H1 (cell line): ENCODE measurements around the gene NARS2. TPM values are rescaled to one million over a fixed set of nuclear protein-coding genes. Genes with fewer than 3 reads are reported as not detected.

Source experiments
- CTCF ChIA-PET: fragments of 300-600 bp; sonication (Branson Sonifier 250); formaldehyde crosslinking; loops from one replicate; lab custom pipeline; 2021; ENCODE audit not compliant: partially characterized antibody; lab: Charles Lee
- POLR2A ChIA-PET: fragments of 300-600 bp; sonication (Branson Sonifier 250); formaldehyde crosslinking; loops from one replicate; lab custom pipeline; 2021; ENCODE audit warnings: inconsistent platforms; ENCODE audit not compliant: partially characterized antibody; lab: Charles Lee
- DNase-seq, 2 experiments: peaks; one replicate each; pipeline versions ENCODE4 v3.0.0 to v3.0.0-alpha.2; 2010 to 2022; ENCODE audit warnings: low spot score in 2 of 2, low read depth in 1 of 2, mixed read lengths in 1 of 2
- FAIRE-seq: peaks from 2 replicates; lab custom pipeline; 2011; peaks lifted over from hg19 to GRCh38; lab: Jason Lieb, UNC
- H2AFZ ChIP-seq: 2 replicates; pipeline ENCODE4 v1.8.1; 2012; ENCODE audit warnings: low read length, inconsistent platforms
- H2AK5ac ChIP-seq: 2 replicates; pipeline ENCODE4 v1.6.1; 2013; ENCODE audit warnings: low read depth, low read length
- H2BK120ac ChIP-seq: replicated peaks from 2 replicates; pipeline ENCODE3; 2013; ENCODE audit warnings: low read depth, low read length, inconsistent platforms
- H2BK12ac ChIP-seq: 2 replicates; pipeline ENCODE4 v1.6.1; 2013; ENCODE audit warnings: low read depth, low read length
- H2BK15ac ChIP-seq: 2 replicates; pipeline ENCODE4 v1.6.1; 2013; ENCODE audit warnings: low read length
- H2BK20ac ChIP-seq: 2 replicates; pipeline ENCODE4 v1.6.1; 2013; ENCODE audit warnings: low read length
- H2BK5ac ChIP-seq: 2 replicates; pipeline ENCODE4 v1.6.1; 2013; ENCODE audit warnings: low read depth, low read length
- H3K14ac ChIP-seq: 2 replicates; pipeline ENCODE4 v1.6.1; 2013; ENCODE audit warnings: inconsistent platforms; ENCODE audit not compliant: insufficient read length
- H3K18ac ChIP-seq: 2 replicates; pipeline ENCODE4 v1.6.1; 2013; ENCODE audit warnings: low read length; ENCODE audit errors: extremely low read depth
- H3K23ac ChIP-seq: 2 replicates; pipeline ENCODE4 v1.6.1; 2013; ENCODE audit warnings: inconsistent platforms; ENCODE audit not compliant: insufficient read length
- H3K23me2 ChIP-seq: 2 replicates; pipeline ENCODE4 v1.6.1; 2013; ENCODE audit warnings: low read depth, low read length
- H3K27ac ChIP-seq: 2 replicates; pipeline ENCODE4 v1.6.1; 2011; ENCODE audit warnings: low read depth, low read length, inconsistent platforms
- H3K27me3 ChIP-seq, 4 experiments: replicated peaks in 1 of 4; 1 replicate in 1 of 4; 2 replicates in 3 of 4; pipeline versions ENCODE4 v1.6.1 to v1.8.1; 2011 to 2013; ENCODE audit warnings: low read length in 3 of 4, mild to moderate bottlenecking in 3 of 4, inconsistent platforms in 2 of 4, mixed read lengths in 2 of 4, moderate library complexity in 1 of 4; ENCODE audit not compliant: control insufficient read depth in 3 of 4, insufficient read depth in 3 of 4; ENCODE audit errors: extremely low read depth in 1 of 4
- H3K36me3 ChIP-seq, 4 experiments: 2 replicates each; pipeline versions ENCODE4 v1.6.1 to v1.8.1; 2011 to 2013; ENCODE audit warnings: mild to moderate bottlenecking in 4 of 4, low read length in 3 of 4, moderate library complexity in 2 of 4, control low read depth in 1 of 4, inconsistent platforms in 1 of 4; ENCODE audit not compliant: insufficient read depth in 4 of 4, control insufficient read depth in 2 of 4
- H3K4ac ChIP-seq: replicated peaks from 2 replicates; pipeline ENCODE3; 2013; ENCODE audit warnings: low read length, low read depth, mixed read lengths, inconsistent platforms; ENCODE audit not compliant: insufficient read length
- H3K4me1 ChIP-seq, 4 experiments: replicated peaks in 1 of 4; 1 replicate in 1 of 4; 2 replicates in 3 of 4; pipeline versions ENCODE4 v1.6.1 to v1.8.1; 2011 to 2013; ENCODE audit warnings: low read length in 3 of 4, inconsistent platforms in 2 of 4, mixed read lengths in 1 of 4; ENCODE audit not compliant: insufficient read depth in 4 of 4, control insufficient read depth in 3 of 4
- H3K4me2 ChIP-seq, 2 experiments: 2 replicates each; pipeline versions ENCODE4 v1.6.1 to v1.8.1; 2011 to 2013; ENCODE audit warnings: low read depth in 2 of 2, low read length in 2 of 2, control low read depth in 1 of 2, inconsistent platforms in 1 of 2, mild to moderate bottlenecking in 1 of 2; ENCODE audit not compliant: insufficient read depth in 1 of 2
- H3K4me3 ChIP-seq, 4 experiments: fragments of 200-600, 300-600 bp in 1 of 4; sonication (generic), shearing (Covaris generic), sonication (Bioruptor Twin) in 1 of 4; 2 replicates each; pipeline versions ENCODE4 v1.5.1 to v1.8.1; 2011 to 2016; ENCODE audit warnings: low read length in 4 of 4, low read depth in 3 of 4, control low read depth in 2 of 4, inconsistent platforms in 2 of 4, mild to moderate bottlenecking in 2 of 4, mixed read lengths in 1 of 4, moderate library complexity in 1 of 4; ENCODE audit not compliant: insufficient read depth in 2 of 4; ENCODE audit errors: extremely low read depth in 1 of 4
- H3K56ac ChIP-seq: replicated peaks from 2 replicates; pipeline ENCODE3; 2013; ENCODE audit warnings: low read depth, mild to moderate bottlenecking, mixed read lengths, low read length, inconsistent platforms; ENCODE audit not compliant: insufficient read length
- H3K79me1 ChIP-seq: 2 replicates; pipeline ENCODE4 v1.6.1; 2013; ENCODE audit warnings: low read depth, low read length, control low read depth
- H3K79me2 ChIP-seq, 2 experiments: 2 replicates each; pipeline versions ENCODE4 v1.6.1 to v1.8.1; 2012 to 2013; ENCODE audit warnings: low read length in 2 of 2, mild to moderate bottlenecking in 2 of 2, inconsistent platforms in 1 of 2; ENCODE audit not compliant: insufficient read depth in 2 of 2, control insufficient read depth in 1 of 2
- H3K9ac ChIP-seq, 4 experiments: replicated peaks in 1 of 4; 1 replicate in 1 of 4; 2 replicates in 3 of 4; pipeline versions ENCODE4 v1.6.1 to v1.8.1; 2011 to 2013; ENCODE audit warnings: low read depth in 3 of 4, low read length in 3 of 4, control low read depth in 2 of 4, mild to moderate bottlenecking in 2 of 4, moderate library complexity in 2 of 4, inconsistent platforms in 1 of 4; ENCODE audit errors: extremely low read depth in 1 of 4
- H3K9me3 ChIP-seq, 2 experiments: 2 replicates each; pipeline versions ENCODE4 v1.6.1 to v1.8.1; 2012 to 2013; ENCODE audit warnings: mild to moderate bottlenecking in 2 of 2, moderate library complexity in 2 of 2, control low read depth in 1 of 2, inconsistent platforms in 1 of 2, low read depth in 1 of 2, low read length in 1 of 2, mixed read lengths in 1 of 2; ENCODE audit not compliant: insufficient read depth in 2 of 2
- H4K20me1 ChIP-seq, 2 experiments: replicated peaks in 1 of 2; 2 replicates each; pipeline versions ENCODE3 to v1.8.1; 2011 to 2013; ENCODE audit warnings: inconsistent platforms in 2 of 2, low read length in 2 of 2, mild to moderate bottlenecking in 1 of 2; ENCODE audit not compliant: insufficient read depth in 2 of 2, control insufficient read depth in 1 of 2
- H4K5ac ChIP-seq: 2 replicates; pipeline ENCODE4 v1.6.1; 2013; ENCODE audit warnings: low read length, low read depth, mixed read lengths, inconsistent platforms; ENCODE audit not compliant: insufficient read length
- H4K8ac ChIP-seq: 2 replicates; pipeline ENCODE4 v1.8.0; 2013; ENCODE audit warnings: mild to moderate bottlenecking, moderate library complexity, low read length, inconsistent platforms; ENCODE audit not compliant: insufficient read depth; ENCODE audit errors: extremely low read depth
- H4K91ac ChIP-seq: replicated peaks from 2 replicates; pipeline ENCODE3; 2013; ENCODE audit warnings: low read length, mixed read lengths, inconsistent platforms; ENCODE audit not compliant: insufficient read length
- BACH1 ChIP-seq: IDR thresholded peaks from 2 replicates; pipeline ENCODE4 v1.6.1; 2012; ENCODE audit warnings: low read length, improper control_type of control experiment
- CHD1 ChIP-seq: IDR thresholded peaks from 2 replicates; pipeline ENCODE4 v1.6.1; 2012; ENCODE audit warnings: low read depth, low read length, improper control_type of control experiment
- EZH2 ChIP-seq: fragments of 200-600 bp; sonication (generic); IDR thresholded peaks from 2 replicates; pipeline ENCODE4 v1.7.1; 2012; ENCODE audit warnings: low read depth, mild to moderate bottlenecking, moderate library complexity, low read length, inconsistent platforms; ENCODE audit not compliant: severe bottlenecking
- GABPA ChIP-seq: IDR thresholded peaks from 2 replicates; pipeline ENCODE4 v1.6.1; 2011; ENCODE audit warnings: mild to moderate bottlenecking, low read length, moderate library complexity, borderline replicate concordance; ENCODE audit not compliant: insufficient read depth
- KDM5A ChIP-seq: fragments of 200-600 bp; IDR thresholded peaks from 2 replicates; pipeline ENCODE4 v1.7.1; 2012; ENCODE audit warnings: mild to moderate bottlenecking, low read length, inconsistent platforms, mixed read lengths
- MAX ChIP-seq: IDR thresholded peaks from 2 replicates; pipeline ENCODE4 v1.6.1; 2012; ENCODE audit warnings: inconsistent platforms
- NANOG ChIP-seq: IDR thresholded peaks from 2 replicates; pipeline ENCODE4 v1.6.1; 2011; ENCODE audit warnings: low read length, low read depth, mild to moderate bottlenecking, inconsistent platforms; ENCODE audit not compliant: insufficient read depth, poor library complexity, severe bottlenecking
- RBBP5 ChIP-seq: IDR thresholded peaks from 2 replicates; pipeline ENCODE4 v1.7.1; 2012; ENCODE audit warnings: low read depth, mild to moderate bottlenecking, inconsistent platforms, low read length, moderate library complexity, borderline replicate concordance
- RXRA ChIP-seq: IDR thresholded peaks from 2 replicates; pipeline ENCODE4 v1.6.1; 2011; ENCODE audit warnings: low read depth, mild to moderate bottlenecking, low read length, moderate library complexity; ENCODE audit not compliant: insufficient read depth
- SIX5 ChIP-seq: IDR thresholded peaks from 2 replicates; pipeline ENCODE4 v1.6.1; 2011; ENCODE audit warnings: mild to moderate bottlenecking, low read depth, low read length
- SP2 ChIP-seq: IDR thresholded peaks from 2 replicates; pipeline ENCODE4 v1.6.1; 2012; ENCODE audit warnings: mild to moderate bottlenecking, low read length, inconsistent platforms
- SRF ChIP-seq: IDR thresholded peaks from 2 replicates; pipeline ENCODE4 v1.6.1; 2011; ENCODE audit warnings: mild to moderate bottlenecking, low read depth, low read length, moderate library complexity
- TEAD4 ChIP-seq: IDR thresholded peaks from 2 replicates; pipeline ENCODE4 v1.6.1; 2012; ENCODE audit warnings: low read depth, low read length, inconsistent platforms, mixed read lengths
- WGBS, 2 experiments: shearing (Covaris generic) in 1 of 2; methylation state at CpG; one replicate each; pipeline versions ENCODE4 v1.1.6 to v1.1.7; 2013 to 2015; ENCODE audit warnings: low lambda C conversion rate in 2 of 2, mixed read lengths in 2 of 2, inconsistent platforms in 1 of 2, low coverage in 1 of 2, missing lambda C conversion rate in 1 of 2; ENCODE audit not compliant: insufficient replicate concordance in 2 of 2, insufficient coverage in 1 of 2, insufficient read length in 1 of 2; ENCODE audit errors: extremely low coverage in 1 of 2, missing lambda C conversion rate in 1 of 2; 5-methylcytosine and 5-hydroxymethylcytosine counted together
- polyA plus RNA-seq, 7 experiments: library from polyadenylated mRNA; depleted of rRNA in 3 of 7; stranded (reverse) in 5 of 7; unstranded in 2 of 7; fragments of >200 nt in 5 of 7; fragments of 200-250 nt in 2 of 7; gene quantifications; 1 replicate in 5 of 7; 2 replicates in 1 of 7; 4 replicates in 1 of 7; pipeline versions ENCODE4 v1.2.1 to v1.2.3, GENCODE V29; 2011 to 2013; ENCODE audit warnings: missing spikeins in 2 of 7, mixed read lengths in 2 of 7
- total RNA-seq: library from RNA; stranded (reverse); fragmentation: NEBNext Ultra II Directional; extraction: Animal tissue kit (Norgen Biotek cat#: 25700); gene quantifications from 2 replicates; pipeline ENCODE4 v1.2.1, GENCODE V29; 2021

NARS2 gene
- total and polyA plus RNA-seq, 2 of the 8 experiments (the other 6 are each of a cell fraction or from before 2014, with no cell fraction given) = 26.2 to 51.6 TPM

- ChIA-PET POLR2A (interaction anchor here (0.6 kb wide), 1 partner anchor 181 kb away, joined by 3 read pairs; no protein-coding TSS in a partner anchor), CTCF (interaction anchor here (0.7 kb wide), 2 partner anchors 49 to 256 kb away, joined by 3 read pairs; no protein-coding TSS in a partner anchor)
- Histone ChIP-seq H2BK5ac (no peak overlapping the region), H4K91ac (no peak overlapping the region), H3K79me2 (no peaks in the 10 kb centered on the region), H3K9ac (no peak overlapping the region), H2BK12ac (no peak overlapping the region), H3K23ac (no peak overlapping the region), H4K20me1 (no peaks in the 10 kb centered on the region), H3K79me1 (no peaks in the 10 kb centered on the region), H3K27me3 (peaks cover 0 to 1% (median 0%) of the 10 kb centered on the region in 4 experiments; a peak in 1 of 7 replicates), H3K36me3 (peaks cover 0 to 2% (median 0%) of the 10 kb centered on the region in 4 experiments; a peak in 3 of 8 replicates), H3K18ac (no peak overlapping the region), H3K23me2 (no peaks in the 10 kb centered on the region; the same call in 1 of the 2 replicates), H3K9me3 (no peaks in the 10 kb centered on the region), H3K4ac (no peak overlapping the region), H3K14ac (no peak overlapping the region), H3K4me1 (no peaks in the 10 kb centered on the region), H3K56ac (no peak overlapping the region), H2AK5ac (no peak overlapping the region), H3K4me2 (no peak overlapping the region), H3K4me3 (no peak overlapping the region), H4K8ac (no peak overlapping the region), H2AFZ (no peak overlapping the region), H3K27ac (no peak overlapping the region), H2BK20ac (no peak overlapping the region), H2BK15ac (no peak overlapping the region), H2BK120ac (no peak overlapping the region), H4K5ac (no peak overlapping the region)
- DNase-seq = no peak
- WGBS, 2 experiments = 93% methylated on average over 5 of the region's 5 CpGs; no CpG with 5 or more reads in 1 of the 2 experiments
- FAIRE-seq = no peak
- TF ChIP-seq RBBP5 = no peak
- no peak for TF ChIP-seq TEAD4
- no peak for TF ChIP-seq SRF
- TF ChIP-seq RXRA = no peak
- no peak for TF ChIP-seq MAX
- TF ChIP-seq GABPA = no peak
- no peak for TF ChIP-seq EZH2
- no peak for TF ChIP-seq KDM5A
- TF ChIP-seq NANOG = no peak
- no peak for TF ChIP-seq SP2
- TF ChIP-seq SIX5 = no peak
- TF ChIP-seq CHD1 = no peak
- no peak for TF ChIP-seq BACH1
Observed at GRCh38 chr11:78451371-78452150, 123.1 kb downstream of the NARS2 start.
